Measurements from ENCODE around the gene JAKMIP2. TPM values are rescaled to one million over a fixed set of nuclear protein-coding genes. Genes with fewer than 3 reads are reported as not detected.
"Not testable (repeated sequence)": the region's sequence is repeated elsewhere in the genome, so short reads cannot be mapped to it uniquely, and the experiment has no call there.

Gene JAKMIP2
- polyA plus RNA-seq, 2 donors, result 0.10 to 0.20 TPM

DNA sequence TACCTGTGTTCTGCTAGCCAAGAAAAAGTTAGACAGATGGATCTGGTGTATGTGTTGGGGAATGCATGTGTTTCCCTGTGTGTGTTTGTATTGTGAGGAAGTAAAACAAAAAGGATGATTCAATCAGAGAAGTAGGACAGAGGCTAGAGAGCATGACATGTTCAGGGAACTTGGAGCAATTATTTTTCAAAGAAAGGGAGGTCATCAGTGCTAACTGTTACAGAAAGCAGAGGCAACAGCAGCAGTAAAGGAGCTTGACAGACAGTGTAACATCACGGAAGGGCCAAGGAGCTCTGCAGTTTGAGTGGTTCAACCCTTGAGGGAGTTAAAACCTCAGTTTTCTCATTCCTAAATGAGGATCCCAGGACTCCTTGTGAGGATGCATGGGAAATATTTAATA is 35.8 kb upstream of the JAKMIP2 start:
- H3K4me1 ChIP-seq (ENCODE audit: control insufficient read depth in 2 of 2, insufficient read depth in 2 of 2, low read length in 1 of 2), result no peaks in the 10 kb centered on the region
- 76 to 83% methylated on average over 1 of the region's 1 CpG for WGBS, 2 donors
- H3K36me3 ChIP-seq (ENCODE audit: control insufficient read depth in 2 of 2, insufficient read depth in 2 of 2, low read length in 1 of 2), result no peaks in the 10 kb centered on the region
- no peaks in the 10 kb centered on the region for H3K27me3 ChIP-seq (ENCODE audit: control insufficient read depth in 1 of 2, insufficient read depth in 2 of 2, low read length in 2 of 2)
- H3K27ac ChIP-seq (ENCODE audit: low read depth in 2 of 2, low read length in 1 of 2), result no peak overlapping the region
- H3K9me3 ChIP-seq (ENCODE audit: control insufficient read depth in 2 of 2, insufficient read depth in 1 of 2, low read depth in 1 of 2, low read length in 1 of 2), result no peaks in the 10 kb centered on the region
- no peak overlapping the region for H3K4me3 ChIP-seq (ENCODE audit: low read depth in 1 of 2, low read length in 2 of 2)

- H3K4me1 ChIP-seq (ENCODE audit: control insufficient read depth in 2 of 2, insufficient read depth in 2 of 2, low read length in 1 of 2), result no peaks in the 10 kb centered on the region
- H3K4me3 ChIP-seq (ENCODE audit: low read depth in 1 of 2, low read length in 2 of 2), result no peak overlapping the region
- H3K27me3 ChIP-seq (ENCODE audit: control insufficient read depth in 1 of 2, insufficient read depth in 2 of 2, low read length in 2 of 2), result no peaks in the 10 kb centered on the region
- H3K36me3 ChIP-seq (ENCODE audit: control insufficient read depth in 2 of 2, insufficient read depth in 2 of 2, low read length in 1 of 2), result no peaks in the 10 kb centered on the region
- WGBS, 2 donors, result 74 to 79% methylated on average over 1 of the region's 1 CpG
- H3K9me3 ChIP-seq (ENCODE audit: control insufficient read depth in 2 of 2, insufficient read depth in 1 of 2, low read depth in 1 of 2, low read length in 1 of 2), result no peaks in the 10 kb centered on the region
- no peak overlapping the region for H3K27ac ChIP-seq (ENCODE audit: low read depth in 2 of 2, low read length in 1 of 2)
These were observed 31.2 kb upstream of the JAKMIP2 start for GRCh38 chr5:147813696-147814095.

DNA sequence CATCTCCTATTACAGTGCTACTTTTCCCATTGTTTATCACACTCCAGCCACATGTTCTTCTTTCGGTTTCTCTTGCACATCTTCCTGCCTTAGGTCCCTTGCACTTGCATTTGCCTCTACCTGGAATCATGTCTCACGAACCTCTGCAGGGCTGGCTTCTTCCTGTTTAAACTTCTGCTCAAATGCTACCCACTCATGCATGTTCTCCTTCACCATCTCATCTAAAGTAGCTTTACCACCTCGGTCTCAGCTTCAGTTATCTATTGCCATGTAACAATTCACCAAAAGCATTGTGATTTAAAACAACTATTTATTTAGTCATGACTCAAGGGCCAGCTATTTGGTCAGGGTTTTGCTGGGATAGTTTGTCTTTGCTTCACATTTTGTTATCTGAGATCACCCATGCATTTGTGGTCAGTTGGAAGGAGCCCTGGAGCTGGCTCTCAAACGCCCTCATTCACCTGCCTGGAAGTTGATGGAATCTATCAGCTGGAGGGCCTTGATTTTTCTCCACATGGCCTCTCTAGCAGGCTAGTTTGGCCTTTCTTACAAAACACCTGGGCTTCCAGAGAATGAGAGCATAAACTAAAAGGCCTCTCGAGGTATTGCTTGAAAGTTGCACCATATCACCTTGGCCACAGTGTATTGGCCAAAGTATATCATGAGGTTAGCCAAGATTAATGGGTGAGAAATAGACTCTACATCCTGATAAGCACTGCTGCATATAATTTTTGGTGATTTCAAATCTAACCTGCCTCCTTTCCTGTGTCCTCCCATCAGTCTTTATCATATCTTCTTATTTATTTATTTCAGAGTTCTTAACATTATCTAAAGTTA is 27.5 kb upstream of the JAKMIP2 start:
- WGBS, 2 donors, result 57 to 61% methylated on average over 5 of the region's 5 CpGs
- H3K27ac ChIP-seq (ENCODE audit: low read depth in 2 of 2, low read length in 1 of 2), result no peak overlapping the region
- H3K4me1 ChIP-seq (ENCODE audit: control insufficient read depth in 2 of 2, insufficient read depth in 2 of 2, low read length in 1 of 2), result no peaks in the 10 kb centered on the region
- H3K36me3 ChIP-seq (ENCODE audit: control insufficient read depth in 2 of 2, insufficient read depth in 2 of 2, low read length in 1 of 2), result no peaks in the 10 kb centered on the region
- H3K27me3 ChIP-seq (ENCODE audit: control insufficient read depth in 1 of 2, insufficient read depth in 2 of 2, low read length in 2 of 2), result no peaks in the 10 kb centered on the region
- no peak overlapping the region for H3K4me3 ChIP-seq (ENCODE audit: low read depth in 1 of 2, low read length in 2 of 2)
- no peaks in the 10 kb centered on the region for H3K9me3 ChIP-seq (ENCODE audit: control insufficient read depth in 2 of 2, insufficient read depth in 1 of 2, low read depth in 1 of 2, low read length in 1 of 2)

GRCh38 chr5:147805030-147805454 is 22.5 kb upstream of the JAKMIP2 start:
- Histone ChIP-seq H3K36me3 (ENCODE audit: control insufficient read depth in 2 of 2, insufficient read depth in 2 of 2, low read length in 1 of 2) (no peaks in the 10 kb centered on the region), H3K4me1 (ENCODE audit: control insufficient read depth in 2 of 2, insufficient read depth in 2 of 2, low read length in 1 of 2) (no peaks in the 10 kb centered on the region), H3K4me3 (ENCODE audit: low read depth in 1 of 2, low read length in 2 of 2) (no peak overlapping the region), H3K27me3 (ENCODE audit: control insufficient read depth in 1 of 2, insufficient read depth in 2 of 2, low read length in 2 of 2) (no peaks in the 10 kb centered on the region), H3K9me3 (ENCODE audit: control insufficient read depth in 2 of 2, insufficient read depth in 1 of 2, low read depth in 1 of 2, low read length in 1 of 2) (no peaks in the 10 kb centered on the region), H3K27ac (ENCODE audit: low read depth in 2 of 2, low read length in 1 of 2) (no peak overlapping the region)
- WGBS, 2 donors, result 54 to 61% methylated on average over 6 of the region's 6 CpGs

DNA sequence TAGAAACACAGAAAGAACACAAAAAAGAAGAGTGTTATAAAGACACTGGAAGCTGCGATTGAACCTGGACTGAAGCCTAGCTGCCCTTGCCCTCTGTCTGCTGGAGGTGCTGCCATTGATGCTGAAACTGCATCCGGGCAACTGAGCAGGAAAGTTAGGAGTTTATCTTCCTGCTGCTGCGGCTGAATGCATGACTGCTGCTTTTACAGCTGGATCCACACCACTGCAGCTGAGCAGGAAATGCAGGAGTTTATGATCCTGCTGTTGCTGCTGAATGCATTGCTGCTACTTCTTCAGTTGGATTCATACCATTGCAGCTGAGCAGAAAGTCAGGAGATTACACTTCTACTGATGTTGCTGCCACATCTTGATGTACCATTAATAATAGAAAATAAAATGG is 21.8 kb upstream of the JAKMIP2 start:
- H3K27ac ChIP-seq (ENCODE audit: low read depth in 2 of 2, low read length in 1 of 2), result no peak overlapping the region
- no peaks in the 10 kb centered on the region for H3K9me3 ChIP-seq (ENCODE audit: control insufficient read depth in 2 of 2, insufficient read depth in 1 of 2, low read depth in 1 of 2, low read length in 1 of 2)
- no peaks in the 10 kb centered on the region for H3K4me1 ChIP-seq (ENCODE audit: control insufficient read depth in 2 of 2, insufficient read depth in 2 of 2, low read length in 1 of 2)
- H3K36me3 ChIP-seq (ENCODE audit: control insufficient read depth in 2 of 2, insufficient read depth in 2 of 2, low read length in 1 of 2), result no peaks in the 10 kb centered on the region
- 56 to 69% methylated on average over 3 of the region's 3 CpGs for WGBS, 2 donors
- H3K4me3 ChIP-seq (ENCODE audit: low read depth in 1 of 2, low read length in 2 of 2), result no peak overlapping the region
- no peaks in the 10 kb centered on the region for H3K27me3 ChIP-seq (ENCODE audit: control insufficient read depth in 1 of 2, insufficient read depth in 2 of 2, low read length in 2 of 2)

GRCh38 chr5:147803926-147804325 is 21.4 kb upstream of the JAKMIP2 start:
- WGBS, 2 donors, result 0 to 27% methylated on average over 1 of the region's 1 CpG

GRCh38 chr5:147803161-147803560 is 20.6 kb upstream of the JAKMIP2 start:
- H3K4me1 ChIP-seq (ENCODE audit: control insufficient read depth in 2 of 2, insufficient read depth in 2 of 2, low read length in 1 of 2); H3K27ac ChIP-seq (ENCODE audit: low read depth in 2 of 2, low read length in 1 of 2); H3K27me3 ChIP-seq (ENCODE audit: control insufficient read depth in 1 of 2, insufficient read depth in 2 of 2, low read length in 2 of 2); H3K9me3 ChIP-seq (ENCODE audit: control insufficient read depth in 2 of 2, insufficient read depth in 1 of 2, low read depth in 1 of 2, low read length in 1 of 2); H3K4me3 ChIP-seq (ENCODE audit: low read depth in 1 of 2, low read length in 2 of 2); H3K36me3 ChIP-seq (ENCODE audit: control insufficient read depth in 2 of 2, insufficient read depth in 2 of 2, low read length in 1 of 2): not testable (repeated sequence)
- 69 to 71% methylated on average over 3 of the region's 3 CpGs for WGBS, 2 donors

More at GRCh38 chr5:147803926-147804325, 21.4 kb upstream of the JAKMIP2 start:
- Histone ChIP-seq H3K36me3 (ENCODE audit: control insufficient read depth in 2 of 2, insufficient read depth in 2 of 2, low read length in 1 of 2) (no peaks in the 10 kb centered on the region), H3K4me3 (ENCODE audit: low read depth in 1 of 2, low read length in 2 of 2) (no peak overlapping the region), H3K4me1 (ENCODE audit: control insufficient read depth in 2 of 2, insufficient read depth in 2 of 2, low read length in 1 of 2) (no peaks in the 10 kb centered on the region), H3K27me3 (ENCODE audit: control insufficient read depth in 1 of 2, insufficient read depth in 2 of 2, low read length in 2 of 2) (no peaks in the 10 kb centered on the region), H3K9me3 (ENCODE audit: control insufficient read depth in 2 of 2, insufficient read depth in 1 of 2, low read depth in 1 of 2, low read length in 1 of 2) (no peaks in the 10 kb centered on the region), H3K27ac (ENCODE audit: low read depth in 2 of 2, low read length in 1 of 2) (no peak overlapping the region)

DNA sequence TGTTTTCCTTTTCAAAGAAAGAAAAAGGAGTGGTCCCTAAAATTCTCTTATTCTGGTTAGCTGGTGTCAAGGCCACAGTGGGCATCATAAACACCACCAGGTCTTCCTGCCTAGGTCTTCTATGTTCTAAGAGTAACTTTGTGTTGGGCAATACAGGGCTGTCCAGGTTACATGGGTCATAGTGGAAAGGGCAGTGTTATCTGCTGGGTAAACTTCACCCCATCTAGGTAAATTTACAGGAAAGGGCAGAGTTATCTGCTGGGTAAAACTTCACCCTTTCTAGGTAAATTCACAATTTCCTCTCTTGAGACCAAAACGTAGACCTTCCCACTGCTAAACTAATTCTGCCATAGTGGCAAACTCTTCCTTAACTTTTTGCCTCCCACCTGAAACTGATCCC is 18.9 kb upstream of the JAKMIP2 start:
- no peaks in the 10 kb centered on the region for H3K4me1 ChIP-seq (ENCODE audit: control insufficient read depth in 2 of 2, insufficient read depth in 2 of 2, low read length in 1 of 2)
- H3K27me3 ChIP-seq (ENCODE audit: control insufficient read depth in 1 of 2, insufficient read depth in 2 of 2, low read length in 2 of 2), result peaks cover 0 to 2% of the 10 kb centered on the region in 2 donors
- H3K27ac ChIP-seq (ENCODE audit: low read depth in 2 of 2, low read length in 1 of 2), result no peak overlapping the region
- no peaks in the 10 kb centered on the region for H3K36me3 ChIP-seq (ENCODE audit: control insufficient read depth in 2 of 2, insufficient read depth in 2 of 2, low read length in 1 of 2)
- H3K9me3 ChIP-seq (ENCODE audit: control insufficient read depth in 2 of 2, insufficient read depth in 1 of 2, low read depth in 1 of 2, low read length in 1 of 2), result no peaks in the 10 kb centered on the region
- 60 to 74% methylated on average over 1 of the region's 1 CpG for WGBS, 2 donors
- H3K4me3 ChIP-seq (ENCODE audit: low read depth in 1 of 2, low read length in 2 of 2), result no peak overlapping the region

- no peak overlapping the region for H3K27ac ChIP-seq (ENCODE audit: low read depth in 2 of 2, low read length in 1 of 2)
- WGBS, 2 donors, result 70 to 74% methylated on average over 3 of the region's 3 CpGs
These were observed 18.0 kb upstream of the JAKMIP2 start for GRCh38 chr5:147800491-147800890.

More at GRCh38 chr5:147800491-147800890, 18.0 kb upstream of the JAKMIP2 start:
- Histone ChIP-seq H3K27me3 (ENCODE audit: control insufficient read depth in 1 of 2, insufficient read depth in 2 of 2, low read length in 2 of 2) (peaks cover 0 to 2% of the 10 kb centered on the region in 2 donors), H3K9me3 (ENCODE audit: control insufficient read depth in 2 of 2, insufficient read depth in 1 of 2, low read depth in 1 of 2, low read length in 1 of 2) (no peaks in the 10 kb centered on the region), H3K36me3 (ENCODE audit: control insufficient read depth in 2 of 2, insufficient read depth in 2 of 2, low read length in 1 of 2) (no peaks in the 10 kb centered on the region), H3K4me1 (ENCODE audit: control insufficient read depth in 2 of 2, insufficient read depth in 2 of 2, low read length in 1 of 2) (no peaks in the 10 kb centered on the region), H3K4me3 (ENCODE audit: low read depth in 1 of 2, low read length in 2 of 2) (no peak overlapping the region)
